Activated CD8-positive, alpha-beta memory T cell treated with anti-CD3 and anti-CD28 coated beads for 1 hour (primary cell): Measurements from ENCODE around the gene ZFYVE28.
"Not testable (repeated sequence)": the region's sequence is repeated elsewhere in the genome, so short reads cannot be mapped to it uniquely, and the experiment has no call there.

ENCODE experiments used
- DNase-seq, 2 donors: peaks; one replicate each; pipeline ENCODE4 v3.0.0-alpha.2; 2020; ENCODE audit warnings: low read depth in 1 of 2; ENCODE audit errors: extremely low read depth in 1 of 2

The ZFYVE28 gene

GRCh38 chr4:2231082-2231481 lies 187.4 kb downstream of the ZFYVE28 start:
- no peak for DNase-seq

- DNase-seq, result no peak
Observed at GRCh38 chr4:2226261-2226660, 192.2 kb downstream of the ZFYVE28 start.

- DNase-seq, result no peak
Observed at GRCh38 chr4:2222838-2223237, 195.6 kb downstream of the ZFYVE28 start.

- DNase-seq, result not testable (repeated sequence)
Observed at GRCh38 chr4:2221378-2221777, 197.1 kb downstream of the ZFYVE28 start.

- peak; percentile 61 to 67 for DNase-seq
Observed at GRCh38 chr4:2220016-2220630, 198.3 kb downstream of the ZFYVE28 start.
